HAP-1 (cell line): Measurements from ENCODE around the gene ACTR1A.

Experiments
- DNase-seq, 2 experiments: peaks; one replicate each; pipeline ENCODE4 v3.0.0-alpha.2; 2016 to 2020; ENCODE audit warnings: low spot score in 2 of 2
- H3K27me3 ChIP-seq: fragments of 250-450 bp; sonication (Bioruptor Pico); 2 replicates; pipeline ENCODE4 v1.5.1; 2020; ENCODE audit warnings: low read depth, mild to moderate bottlenecking, moderate library complexity
- H3K36me3 ChIP-seq: fragments of 250-450 bp; sonication (Bioruptor Pico); replicated peaks from 2 replicates; pipeline ENCODE4 v1.5.1; 2020; ENCODE audit warnings: mild to moderate bottlenecking
- H3K4me1 ChIP-seq: fragments of 250-450 bp; sonication (Bioruptor Pico); 2 replicates; pipeline ENCODE4 v1.5.1; 2020; ENCODE audit warnings: mild to moderate bottlenecking
- H3K4me3 ChIP-seq: fragments of 250-450 bp; sonication (Bioruptor Pico); 2 replicates; pipeline ENCODE4 v1.5.1; 2020; ENCODE audit warnings: mild to moderate bottlenecking, moderate library complexity
- H3K9me3 ChIP-seq: fragments of 250-450 bp; sonication (Bioruptor Pico); 2 replicates; pipeline ENCODE4 v1.5.1; 2020; ENCODE audit warnings: mild to moderate bottlenecking, moderate library complexity
- in situ Hi-C: fragments of 300-500 bp; cut with MboI; formaldehyde crosslinking; loops from 3 replicates; pipeline ENCODE4 v1.14.3; 2020; ENCODE audit warnings: low sequenced_read_pairs, inconsistent platforms, mixed read lengths

Gene ACTR1A

DNA sequence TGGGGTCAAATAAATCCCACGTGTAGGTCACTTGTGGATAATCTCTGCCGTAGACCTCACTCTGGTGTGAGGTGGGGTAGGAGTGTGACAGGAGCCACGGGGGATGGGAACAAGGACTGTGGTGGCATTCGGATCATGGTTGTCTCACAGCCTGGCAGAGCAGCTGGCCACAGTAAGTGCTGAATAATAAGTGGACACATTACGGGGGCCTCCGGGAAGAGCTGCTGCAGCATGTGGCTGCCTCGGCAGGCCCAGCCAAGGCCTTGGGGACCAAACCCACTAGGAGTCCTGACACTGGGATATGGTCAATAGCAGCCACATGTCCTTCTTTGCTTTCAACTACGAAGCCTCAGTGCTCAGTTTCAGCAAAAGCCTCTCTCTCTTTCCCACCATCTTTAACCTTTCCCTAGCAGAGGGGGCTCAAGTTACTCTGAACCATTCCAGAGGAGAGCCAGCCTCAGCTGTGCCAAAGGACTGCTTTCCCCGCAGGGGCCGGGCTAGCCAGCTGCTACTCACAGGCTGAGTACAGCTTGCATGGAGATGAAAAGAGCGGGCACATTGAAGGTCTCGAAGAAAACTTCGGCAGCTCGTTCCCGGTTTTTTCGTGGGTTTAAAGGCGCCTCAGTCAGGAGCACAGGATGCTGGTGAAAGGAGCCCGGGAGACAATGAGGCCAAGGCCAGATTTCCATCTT, 17.3 kb downstream of the ACTR1A start:
- no peaks in the 10 kb centered on the region for H3K27me3 ChIP-seq
- no peak overlapping the region for H3K4me3 ChIP-seq
- peaks cover 91% of the 10 kb centered on the region for H3K36me3 ChIP-seq
- H3K4me1 ChIP-seq, result no peaks in the 10 kb centered on the region
- no peak for DNase-seq
- in situ Hi-C loops, result no loop called here
- no peaks in the 10 kb centered on the region for H3K9me3 ChIP-seq

DNA sequence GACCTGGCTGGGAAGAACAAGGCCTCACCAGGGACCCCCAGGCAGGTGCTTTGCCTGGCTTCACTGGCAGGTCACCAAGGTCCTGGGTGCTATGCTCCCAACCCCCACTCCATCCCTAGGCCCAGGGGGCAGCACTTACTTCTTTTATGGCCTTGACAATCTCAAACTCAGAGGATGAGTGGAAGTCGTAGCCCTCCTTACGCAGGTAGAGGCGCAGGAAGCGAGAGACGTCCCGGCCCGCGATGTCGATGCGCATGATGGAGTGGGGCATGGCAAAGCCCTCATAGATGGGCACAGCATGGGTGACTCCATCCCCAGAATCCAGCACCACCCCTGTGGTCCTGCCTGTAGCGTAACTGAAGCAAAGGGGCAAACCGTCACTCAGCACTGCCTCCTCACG, 18.5 kb downstream of the ACTR1A start:
- Histone ChIP-seq H3K36me3 (peaks cover 91% of the 10 kb centered on the region), H3K4me3 (no peak overlapping the region), H3K9me3 (no peaks in the 10 kb centered on the region), H3K4me1 (no peaks in the 10 kb centered on the region), H3K27me3 (no peaks in the 10 kb centered on the region)
- in situ Hi-C loops, result no loop called here
- DNase-seq, result no peak

DNA sequence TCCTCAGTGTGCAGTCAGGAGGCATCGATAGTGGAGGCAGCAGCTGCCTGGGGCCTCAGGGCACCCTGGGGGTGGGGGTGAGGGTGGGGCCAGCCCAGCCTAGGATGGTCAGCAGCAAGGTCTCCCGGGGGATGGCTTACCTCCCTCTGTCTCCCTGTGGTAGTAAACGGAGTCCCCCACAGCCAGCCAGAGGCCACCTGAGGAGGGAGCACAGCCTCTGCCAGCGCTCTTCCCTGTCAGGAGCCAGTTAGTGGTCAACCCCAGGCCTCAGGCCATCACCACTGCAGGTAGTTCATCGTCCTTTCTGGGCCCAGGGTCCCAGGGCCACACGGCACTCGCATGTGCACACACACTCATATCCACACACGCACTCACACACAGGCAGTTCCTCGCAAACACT, 22.1 kb downstream of the ACTR1A start:
- H3K27me3 ChIP-seq, result no peaks in the 10 kb centered on the region
- no peak for DNase-seq
- H3K4me3 ChIP-seq, result no peak overlapping the region
- H3K9me3 ChIP-seq, result no peaks in the 10 kb centered on the region
- in situ Hi-C loops, result no loop called here
- H3K36me3 ChIP-seq, result peaks cover 64% of the 10 kb centered on the region
- H3K4me1 ChIP-seq, result no peaks in the 10 kb centered on the region

DNA sequence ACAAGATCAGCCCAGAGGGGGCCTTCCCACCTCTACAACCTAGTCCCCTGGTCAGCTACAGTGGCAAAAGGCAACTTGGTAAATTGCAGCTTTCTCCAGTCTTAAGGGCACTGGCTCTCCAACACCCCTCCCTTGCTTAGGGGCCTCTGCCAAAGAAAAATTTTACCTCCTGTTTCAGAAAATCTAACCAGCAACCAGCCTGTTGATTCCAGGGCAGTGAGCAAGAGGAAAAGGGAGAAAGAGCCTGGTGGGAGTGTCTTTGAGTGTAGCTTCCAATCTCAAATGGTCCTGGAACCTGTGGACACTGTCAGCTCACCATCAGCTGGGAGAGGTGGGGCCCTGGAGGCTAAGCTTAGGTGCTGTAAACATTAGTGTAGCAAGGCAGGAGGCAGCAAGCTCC, 22.9 kb downstream of the ACTR1A start:
- peaks cover 56% of the 10 kb centered on the region for H3K36me3 ChIP-seq
- no peaks in the 10 kb centered on the region for H3K4me1 ChIP-seq
- no peak overlapping the region for H3K4me3 ChIP-seq
- no peak for DNase-seq
- in situ Hi-C loops, result no loop called here
- H3K27me3 ChIP-seq, result no peaks in the 10 kb centered on the region
- H3K9me3 ChIP-seq, result no peaks in the 10 kb centered on the region

DNA sequence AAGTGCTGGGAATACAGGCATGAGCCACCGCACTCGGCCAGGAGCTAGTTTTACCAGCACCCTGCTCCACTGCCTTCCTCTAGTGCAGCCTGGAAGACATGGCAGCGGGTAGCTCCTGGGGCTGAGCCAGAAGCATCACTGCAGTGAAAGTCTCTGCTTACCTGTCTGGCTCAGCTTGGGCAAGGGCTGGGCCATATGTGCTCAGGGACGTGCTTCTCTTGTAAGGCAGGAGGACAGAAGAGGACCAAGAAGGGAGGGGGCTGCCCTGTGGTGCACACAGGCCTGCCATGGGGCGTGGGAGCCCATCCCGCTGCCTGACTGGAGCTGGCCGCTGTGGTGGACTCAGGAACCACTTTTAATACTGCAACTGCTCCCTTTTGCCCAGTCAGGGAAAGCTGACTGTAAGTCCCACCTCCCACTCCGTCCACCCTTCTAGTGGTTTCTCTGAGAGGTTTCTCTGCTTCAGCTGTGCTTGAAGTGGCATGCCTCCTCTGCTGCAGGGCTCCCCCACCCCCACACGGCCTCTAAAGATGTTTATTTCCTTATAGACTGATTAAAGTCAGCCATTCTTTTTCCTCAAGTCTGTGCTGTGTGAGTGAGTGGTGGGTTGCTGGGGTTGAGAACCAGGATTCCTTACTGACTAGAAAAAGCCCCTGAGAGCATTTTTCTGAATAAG, 25.9 kb downstream of the ACTR1A start:
- Histone ChIP-seq H3K4me3 (no peak overlapping the region), H3K4me1 (no peaks in the 10 kb centered on the region), H3K9me3 (no peaks in the 10 kb centered on the region), H3K27me3 (no peaks in the 10 kb centered on the region), H3K36me3 (peaks cover 26% of the 10 kb centered on the region)
- in situ Hi-C loops, result no loop called here
- DNase-seq, result no peak

DNA sequence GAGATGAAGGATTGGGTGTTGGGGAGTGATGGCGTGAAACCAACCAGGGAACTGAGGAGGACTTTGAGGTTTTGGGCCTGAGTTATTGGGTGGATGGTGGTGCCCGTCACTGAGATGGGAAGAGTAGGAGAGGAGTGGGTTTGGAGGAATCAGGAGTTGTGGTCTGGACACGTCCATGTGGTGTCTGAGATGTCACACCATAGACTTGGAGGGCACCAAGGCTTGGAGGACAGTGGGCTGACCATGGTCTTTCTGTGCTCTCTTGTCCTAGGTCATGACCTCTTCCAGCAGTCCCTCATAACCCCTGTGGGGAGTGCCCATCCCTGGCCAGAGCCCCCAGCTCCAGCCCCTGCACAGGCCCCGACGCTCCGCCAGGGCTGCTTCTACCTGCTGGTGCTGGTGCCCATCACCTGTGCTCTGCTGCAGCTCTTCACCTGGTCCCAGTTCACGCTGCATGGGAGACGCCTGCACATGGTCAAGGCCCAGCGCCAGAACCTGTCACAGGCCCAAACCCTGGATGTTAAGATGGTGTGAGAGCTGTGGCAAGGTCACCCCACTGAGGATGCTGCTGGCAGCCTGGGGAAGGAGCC, 27.0 kb downstream of the ACTR1A start:
- H3K4me1 ChIP-seq, result no peaks in the 10 kb centered on the region
- no peak overlapping the region for H3K4me3 ChIP-seq
- no peaks in the 10 kb centered on the region for H3K27me3 ChIP-seq
- H3K9me3 ChIP-seq, result no peaks in the 10 kb centered on the region
- peaks cover 15% of the 10 kb centered on the region for H3K36me3 ChIP-seq
- no peak for DNase-seq
- in situ Hi-C loops, result no loop called here

DNA sequence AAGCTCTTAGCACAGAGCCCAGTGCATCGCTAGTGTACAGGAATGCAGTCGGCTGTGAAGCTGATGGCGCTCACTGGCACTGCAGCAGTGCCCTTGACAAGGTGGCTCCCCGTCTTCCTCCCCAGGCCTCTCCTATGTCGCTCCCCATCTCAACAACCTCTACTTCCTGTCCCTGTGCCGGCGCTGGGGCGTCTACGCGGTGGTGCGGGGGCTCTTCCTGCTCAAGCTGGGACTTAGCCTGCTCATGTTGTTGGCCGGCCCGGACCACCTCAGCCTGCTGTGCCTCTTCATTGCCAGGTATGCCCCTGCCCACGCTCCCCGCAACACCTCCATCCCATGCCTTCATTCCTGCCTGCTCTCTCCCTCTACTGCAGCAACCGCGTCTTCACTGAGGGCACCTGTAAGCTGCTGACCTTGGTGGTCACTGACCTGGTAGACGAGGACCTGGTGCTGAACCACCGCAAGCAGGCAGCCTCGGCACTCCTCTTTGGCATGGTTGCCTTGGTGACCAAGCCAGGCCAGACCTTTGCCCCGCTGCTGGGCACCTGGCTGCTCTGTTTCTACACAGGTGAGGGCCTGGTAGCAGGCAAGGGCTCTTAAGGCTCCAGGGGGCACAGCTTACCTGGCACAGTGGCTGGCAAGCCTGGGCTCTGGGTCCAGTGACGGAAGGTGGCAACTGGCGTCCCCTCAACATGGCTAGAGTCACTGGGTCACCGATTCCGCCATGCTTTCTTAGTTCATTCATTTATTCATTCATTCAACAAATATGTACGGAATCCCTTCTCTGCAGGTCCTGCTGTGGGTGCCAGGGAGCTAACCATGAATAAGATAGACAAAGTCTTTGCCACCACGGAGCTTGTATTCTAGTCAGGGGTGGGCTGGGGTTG, 28.8 kb downstream of the ACTR1A start:
- Histone ChIP-seq H3K9me3 (no peaks in the 10 kb centered on the region), H3K36me3 (peaks cover 1% of the 10 kb centered on the region), H3K4me1 (no peaks in the 10 kb centered on the region), H3K27me3 (no peaks in the 10 kb centered on the region), H3K4me3 (no peak overlapping the region)
- DNase-seq, result no peak
- in situ Hi-C loops, result no loop called here

DNA sequence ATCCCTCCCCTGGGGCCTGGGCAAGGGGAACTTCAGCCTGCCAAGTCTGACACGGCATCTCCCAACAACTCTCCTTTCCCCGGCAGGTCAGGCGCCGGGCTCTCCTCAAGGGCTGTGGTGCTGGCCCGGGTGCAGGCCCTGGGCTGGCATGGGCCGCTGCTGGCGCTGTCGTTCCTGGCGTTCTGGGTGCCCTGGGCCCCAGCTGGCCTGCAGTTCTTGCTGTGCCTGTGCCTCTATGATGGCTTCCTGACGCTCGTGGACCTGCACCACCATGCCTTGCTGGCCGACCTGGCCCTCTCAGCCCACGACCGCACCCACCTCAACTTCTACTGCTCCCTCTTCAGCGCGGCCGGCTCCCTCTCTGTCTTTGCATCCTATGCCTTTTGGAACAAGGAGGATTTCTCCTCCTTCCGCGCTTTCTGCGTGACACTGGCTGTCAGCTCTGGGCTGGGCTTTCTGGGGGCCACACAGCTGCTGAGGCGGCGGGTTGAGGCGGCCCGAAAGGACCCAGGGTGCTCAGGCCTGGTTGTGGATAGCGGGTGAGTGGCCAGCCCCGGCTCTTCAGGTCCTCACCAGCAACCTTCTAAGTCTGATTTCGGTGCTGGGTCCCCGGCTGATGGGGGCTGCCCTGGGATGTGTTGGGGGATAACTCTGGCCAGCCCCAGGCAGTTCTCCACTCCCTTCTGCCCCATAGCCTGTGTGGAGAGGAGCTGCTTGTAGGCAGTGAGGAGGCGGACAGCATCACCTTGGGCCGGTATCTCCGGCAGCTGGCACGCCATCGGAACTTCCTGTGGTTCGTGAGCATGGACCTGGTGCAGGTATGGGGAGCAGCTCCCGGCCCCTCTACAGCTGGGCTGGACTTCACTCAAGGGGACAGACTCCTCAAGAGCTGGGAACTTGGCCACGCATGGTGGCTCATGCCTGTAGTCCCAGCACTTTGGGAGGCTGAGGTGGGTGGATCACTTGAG, 31.6 kb downstream of the ACTR1A start:
- Histone ChIP-seq H3K4me1 (no peaks in the 10 kb centered on the region), H3K9me3 (no peaks in the 10 kb centered on the region), H3K4me3 (no peak overlapping the region), H3K27me3 (no peaks in the 10 kb centered on the region), H3K36me3 (no peaks in the 10 kb centered on the region)
- no peak for DNase-seq
- in situ Hi-C loops, result no loop called here

DNA sequence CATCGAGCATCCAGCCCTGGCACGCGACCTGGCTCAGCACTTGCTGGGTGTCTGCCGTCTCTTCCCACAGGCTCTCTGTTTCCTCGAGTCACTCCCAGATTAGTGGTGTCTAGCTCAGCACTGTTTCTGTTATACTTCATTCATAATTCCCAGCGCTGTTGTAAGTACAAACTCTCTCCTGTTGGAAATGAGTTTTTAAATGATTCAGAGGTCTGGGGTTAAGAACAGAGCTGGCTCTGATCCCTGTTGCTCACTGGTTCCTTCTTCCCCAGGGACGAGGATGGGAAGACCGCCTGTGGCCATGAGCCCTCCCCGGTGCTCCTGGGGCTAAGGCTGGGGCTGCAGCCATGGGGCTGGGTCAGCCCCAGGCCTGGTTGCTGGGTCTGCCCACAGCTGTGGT, 33.8 kb downstream of the ACTR1A start:
- Histone ChIP-seq H3K4me3 (no peak overlapping the region), H3K27me3 (no peaks in the 10 kb centered on the region), H3K36me3 (no peaks in the 10 kb centered on the region), H3K9me3 (no peaks in the 10 kb centered on the region), H3K4me1 (no peaks in the 10 kb centered on the region)
- DNase-seq, result no peak
- in situ Hi-C loops, result no loop called here

DNA sequence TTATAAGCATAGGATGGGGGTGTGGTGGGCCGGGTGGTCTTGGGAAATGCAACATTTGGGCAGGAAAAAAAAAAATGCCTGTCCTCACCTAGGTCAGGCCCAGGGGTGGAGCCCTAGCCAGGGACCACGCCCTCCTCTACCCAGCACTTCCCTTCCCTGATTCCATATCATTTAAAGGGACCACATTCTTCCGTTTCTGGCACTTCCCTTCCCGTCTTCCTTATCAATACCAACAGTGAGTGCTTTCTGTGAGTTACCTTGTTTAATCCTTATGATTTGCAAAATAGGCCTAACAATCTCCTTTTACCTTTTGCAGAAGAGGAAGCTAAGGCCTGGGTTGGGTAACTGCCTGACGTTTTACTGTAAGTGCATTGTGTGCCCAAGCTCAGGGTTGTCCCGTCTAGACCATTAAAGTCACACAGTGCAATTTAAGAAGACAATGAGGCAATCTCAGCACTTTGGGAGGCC, 34.5 kb downstream of the ACTR1A start:
- Histone ChIP-seq H3K4me1 (no peaks in the 10 kb centered on the region), H3K4me3 (no peak overlapping the region), H3K27me3 (no peaks in the 10 kb centered on the region), H3K9me3 (no peaks in the 10 kb centered on the region), H3K36me3 (no peaks in the 10 kb centered on the region)
- in situ Hi-C loops, result no loop called here
- DNase-seq, result no peak

DNA sequence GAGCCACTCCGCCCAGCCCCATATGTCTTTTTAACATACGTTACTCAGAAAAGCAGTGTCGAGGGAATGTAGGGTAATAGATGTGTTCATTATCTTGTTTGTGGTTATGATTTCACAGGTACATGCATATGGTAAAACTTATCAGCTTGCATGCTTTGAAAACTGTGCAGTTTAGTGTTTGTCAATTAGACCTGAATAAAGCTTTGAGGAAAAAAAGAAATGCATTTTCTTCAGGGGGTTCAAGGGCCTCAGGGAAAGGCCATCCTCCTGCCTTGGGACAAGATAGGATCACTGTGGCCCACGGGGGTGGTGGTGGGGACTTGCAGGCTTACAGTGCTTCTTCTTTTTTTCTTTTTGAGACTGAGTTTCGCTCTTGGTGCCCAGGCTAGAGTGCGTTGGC, 35.2 kb downstream of the ACTR1A start:
- H3K27me3 ChIP-seq, result no peaks in the 10 kb centered on the region
- no peaks in the 10 kb centered on the region for H3K4me1 ChIP-seq
- H3K9me3 ChIP-seq, result no peaks in the 10 kb centered on the region
- no peak for DNase-seq
- no peak overlapping the region for H3K4me3 ChIP-seq
- no peaks in the 10 kb centered on the region for H3K36me3 ChIP-seq
- in situ Hi-C loops, result no loop called here

DNA sequence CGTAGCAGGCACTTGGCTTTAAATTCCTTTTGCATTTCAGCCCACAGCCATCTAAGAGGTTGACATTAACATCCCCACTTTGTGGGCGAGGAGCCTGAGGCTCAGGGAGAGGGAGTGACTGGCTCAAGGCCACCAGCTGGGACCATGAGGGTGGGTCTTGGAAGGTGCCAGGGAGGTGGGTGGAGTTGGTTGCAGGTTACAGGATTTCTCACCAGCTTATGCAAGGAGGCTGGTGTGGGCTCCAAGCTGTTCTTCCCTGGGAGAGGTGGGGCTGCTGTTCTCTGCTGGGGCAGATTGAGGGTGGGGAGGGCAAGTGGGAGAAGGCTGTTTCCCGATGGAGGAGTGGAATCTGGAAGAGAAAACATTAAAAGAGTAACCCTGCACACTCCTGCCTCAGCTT, 37.0 kb downstream of the ACTR1A start:
- Histone ChIP-seq H3K4me1 (peaks cover 10% of the 10 kb centered on the region), H3K27me3 (no peaks in the 10 kb centered on the region), H3K9me3 (no peaks in the 10 kb centered on the region), H3K36me3 (no peaks in the 10 kb centered on the region), H3K4me3 (no peak overlapping the region)
- DNase-seq, result no peak
- in situ Hi-C loops, result no loop called here

DNA sequence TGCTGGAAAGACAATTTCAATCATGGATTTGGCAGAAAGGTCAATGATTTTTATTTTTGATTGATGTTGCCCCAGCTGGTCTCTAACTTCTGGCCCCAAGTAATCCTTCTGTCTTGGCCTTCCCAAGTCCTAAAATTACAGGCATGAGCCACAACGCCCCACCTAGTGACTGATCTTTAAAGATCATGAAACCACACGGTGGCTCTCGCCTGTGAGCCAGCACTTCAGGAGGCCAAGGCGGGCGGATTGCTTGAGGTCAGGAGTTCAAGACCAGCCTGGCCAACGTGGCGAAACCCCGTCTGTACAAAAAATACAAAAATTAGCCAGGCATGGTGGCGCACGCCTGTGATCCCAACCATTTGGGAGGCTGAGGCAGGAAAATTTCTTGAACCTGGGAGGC, 38.5 kb downstream of the ACTR1A start:
- Histone ChIP-seq H3K36me3 (no peaks in the 10 kb centered on the region), H3K9me3 (no peaks in the 10 kb centered on the region), H3K27me3 (no peaks in the 10 kb centered on the region), H3K4me3 (no peak overlapping the region), H3K4me1 (peaks cover 10% of the 10 kb centered on the region)
- DNase-seq, result no peak
- in situ Hi-C loops, result no loop called here
